Epithelial cell of esophagus (primary cell): ENCODE measurements around the gene ZSCAN22.

ENCODE experiments used
- DNase-seq: peaks from one replicate; pipeline ENCODE4 v3.0.0; 2010; ENCODE audit warnings: low read depth
- H3K4me3 ChIP-seq: 2 replicates; pipeline ENCODE4 v1.5.1; 2011; ENCODE audit warnings: mild to moderate bottlenecking, low read length, control low read depth
- TF ChIP-seq, protein P1 (sequence below): IDR thresholded peaks from 2 replicates; pipeline ENCODE4 v1.5.1; 2011; ENCODE audit warnings: low read depth, mild to moderate bottlenecking, low read length, control low read depth, inconsistent platforms; ENCODE audit not compliant: insufficient read depth; ENCODE audit errors: missing control alignments

Gene ZSCAN22

GRCh38 chr19:58356766-58357480 lies 30.1 kb downstream of the ZSCAN22 start:
- no peak for DNase-seq
- TF ChIP-seq, protein P1, sequence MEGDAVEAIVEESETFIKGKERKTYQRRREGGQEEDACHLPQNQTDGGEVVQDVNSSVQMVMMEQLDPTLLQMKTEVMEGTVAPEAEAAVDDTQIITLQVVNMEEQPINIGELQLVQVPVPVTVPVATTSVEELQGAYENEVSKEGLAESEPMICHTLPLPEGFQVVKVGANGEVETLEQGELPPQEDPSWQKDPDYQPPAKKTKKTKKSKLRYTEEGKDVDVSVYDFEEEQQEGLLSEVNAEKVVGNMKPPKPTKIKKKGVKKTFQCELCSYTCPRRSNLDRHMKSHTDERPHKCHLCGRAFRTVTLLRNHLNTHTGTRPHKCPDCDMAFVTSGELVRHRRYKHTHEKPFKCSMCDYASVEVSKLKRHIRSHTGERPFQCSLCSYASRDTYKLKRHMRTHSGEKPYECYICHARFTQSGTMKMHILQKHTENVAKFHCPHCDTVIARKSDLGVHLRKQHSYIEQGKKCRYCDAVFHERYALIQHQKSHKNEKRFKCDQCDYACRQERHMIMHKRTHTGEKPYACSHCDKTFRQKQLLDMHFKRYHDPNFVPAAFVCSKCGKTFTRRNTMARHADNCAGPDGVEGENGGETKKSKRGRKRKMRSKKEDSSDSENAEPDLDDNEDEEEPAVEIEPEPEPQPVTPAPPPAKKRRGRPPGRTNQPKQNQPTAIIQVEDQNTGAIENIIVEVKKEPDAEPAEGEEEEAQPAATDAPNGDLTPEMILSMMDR: no peak
- H3K4me3 ChIP-seq: peak overlapping the region; percentile 1

GRCh38 chr19:58357481-58358145 lies 30.8 kb downstream of the ZSCAN22 start:
- TF ChIP-seq, protein P1: no peak
- no peak for DNase-seq
- no peak overlapping the region for H3K4me3 ChIP-seq

DNA sequence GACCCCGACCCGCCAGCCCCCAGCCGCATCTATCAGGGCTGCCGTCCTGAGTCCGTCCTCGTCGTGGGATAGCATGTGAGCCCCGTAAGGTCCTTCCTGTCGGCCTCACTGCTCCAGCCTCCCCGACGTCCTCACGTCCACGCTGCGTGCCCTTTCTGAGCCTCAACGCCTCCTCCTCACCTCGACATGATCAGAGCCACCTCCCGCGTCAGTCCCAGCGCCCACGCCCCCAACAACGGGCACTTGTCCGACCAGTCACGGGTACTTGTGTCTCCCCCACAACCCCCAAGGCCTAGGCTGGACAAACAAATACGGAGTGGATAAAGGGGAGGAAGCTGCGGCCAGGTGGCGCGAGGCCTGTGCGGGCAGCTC lies 35.1 kb downstream of the ZSCAN22 start:
- TF ChIP-seq, protein P1: peak; percentile 4
- no peak for DNase-seq

GRCh38 chr19:58362272-58362994 lies 35.6 kb downstream of the ZSCAN22 start, which contains the start of gene ZNF497:
Gene ZNF497 (minus strand): TSS chr19:58362751. CDS start chr19:58357635, 5,116 bp downstream.
- H3K4me3 ChIP-seq: peak within 1 kb of the TSS; percentile 77
- TF ChIP-seq, protein P1: no peak
- peak; percentile 97 for DNase-seq

More for the DNA sequence above, 35.1 kb downstream of the ZSCAN22 start:
- H3K4me3 ChIP-seq: peak overlapping the region; percentile 77

DNA sequence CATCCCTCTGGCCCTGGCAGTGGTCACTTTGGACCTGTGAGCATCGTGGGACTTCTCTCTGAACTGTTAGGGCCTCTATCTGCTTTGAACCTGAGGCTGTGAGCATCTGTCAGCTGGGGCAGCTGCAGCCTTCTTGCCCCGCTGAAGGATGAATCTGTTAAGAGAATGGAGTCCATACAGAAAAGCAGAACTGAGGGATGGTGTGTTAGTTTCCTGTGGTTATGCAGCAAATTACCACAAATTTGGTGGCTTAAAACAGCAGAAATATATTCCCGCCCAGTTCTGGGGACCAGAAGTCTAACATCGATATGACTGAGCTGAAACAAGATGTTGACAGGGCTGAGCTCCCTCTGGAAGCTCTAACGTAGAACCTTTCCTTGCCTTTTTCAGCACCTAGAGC lies 37.4 kb downstream of the ZSCAN22 start:
- no peak overlapping the region for H3K4me3 ChIP-seq
- TF ChIP-seq, protein P1: no peak
- DNase-seq: no peak

DNA sequence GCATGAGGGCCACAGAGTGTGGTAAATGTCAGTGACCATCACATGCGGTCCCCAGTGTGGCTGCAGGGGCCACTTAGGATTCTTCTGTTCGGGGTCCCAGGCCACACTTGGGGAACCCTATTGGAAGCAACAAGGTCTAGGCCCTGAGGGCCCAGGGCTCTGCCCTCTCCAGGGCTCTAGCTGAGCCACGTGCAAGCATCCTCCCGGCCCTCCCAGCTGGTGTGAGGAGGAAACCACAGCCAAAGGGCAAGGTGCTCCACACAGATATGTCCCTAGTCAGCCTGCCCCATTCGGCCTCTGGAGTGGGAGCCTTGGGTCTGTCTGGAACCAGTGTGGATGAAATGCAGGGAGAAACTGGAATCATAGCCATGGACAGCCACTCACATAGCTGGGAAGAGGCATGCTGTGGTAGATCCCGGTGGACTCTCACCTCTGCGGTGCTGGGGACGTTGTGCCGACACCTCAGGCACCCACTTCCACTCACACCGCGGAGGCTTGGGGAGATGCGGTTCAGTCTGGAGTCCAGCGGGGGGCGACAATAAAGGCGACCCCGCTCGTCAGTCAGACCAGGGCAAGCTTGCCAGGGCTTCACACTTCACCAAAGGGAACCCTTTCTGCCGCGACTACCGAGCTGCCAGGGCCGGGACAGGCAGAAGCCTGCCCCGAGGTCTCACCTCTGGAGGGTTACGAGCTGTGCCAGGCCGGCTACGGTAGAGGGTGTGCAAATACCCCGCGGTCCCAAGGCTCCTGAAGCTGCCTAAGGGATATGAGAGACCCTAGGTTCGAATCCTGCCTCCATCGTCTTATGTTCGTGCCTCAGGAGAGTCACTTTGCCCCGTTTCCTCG lies 40.0 kb downstream of the ZSCAN22 start:
- no peak overlapping the region for H3K4me3 ChIP-seq
- TF ChIP-seq, protein P1: no peak
- no peak for DNase-seq
